SIG-M5 treated with dmso at 0.1 percent for 504 hours (cell line): ENCODE measurements around the gene NDUFAB1.
"Not testable (repeated sequence)": the region's sequence is repeated elsewhere in the genome, so short reads cannot be mapped to it uniquely, and the experiment has no call there.

Source experiments
- DNase-seq: peaks from one replicate; lab custom pipeline; 2025; ENCODE audit not compliant: unreplicated experiment; lab: John Stamatoyannopoulos, UW

NDUFAB1 gene

GRCh38 chr16:23595951-23596720 is at the start of gene NDUFAB1:
TSS of gene NDUFAB1 (minus strand) at chr16:23596316. CDS start at chr16:23596290, 26 bp downstream.
- peak; percentile 81 for DNase-seq

DNA sequence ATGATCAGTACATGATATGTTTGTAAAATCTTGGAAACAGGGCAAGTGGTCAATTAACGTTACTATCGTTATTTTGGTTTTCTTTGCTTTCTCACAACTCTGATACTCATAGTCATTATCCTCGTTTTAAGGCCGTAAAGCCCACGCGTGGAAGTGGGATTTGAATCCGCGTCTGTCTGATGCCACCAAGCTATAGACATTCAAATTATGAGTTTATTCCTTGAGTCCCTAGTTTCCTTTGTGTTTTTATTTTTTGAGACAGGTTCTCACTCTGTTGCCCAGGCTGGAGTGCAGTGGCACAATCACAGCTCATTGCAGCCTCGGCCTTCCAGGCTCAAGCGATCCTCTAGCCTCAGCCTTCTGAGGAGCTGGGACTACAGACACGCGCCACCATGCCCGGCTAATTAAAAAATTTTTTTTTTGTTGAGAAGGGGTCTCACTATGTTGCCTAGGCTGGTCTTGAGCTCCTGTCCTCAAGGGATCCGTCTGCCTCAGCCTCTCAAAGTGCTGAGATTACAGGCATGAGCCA is 46.2 kb upstream of the NDUFAB1 start:
- DNase-seq = no peak

- peak; percentile 92 for DNase-seq
These were observed 45.0 kb upstream of the NDUFAB1 start, which contains the start of the genes DCTN5 and PALB2 for GRCh38 chr16:23640931-23641765. TSS of gene DCTN5 (plus strand) at chr16:23641466. CDS start at chr16:23641543, 77 bp downstream. TSS of gene PALB2 (minus strand) at chr16:23641310. CDS start at chr16:23641157, 153 bp downstream.

DNA sequence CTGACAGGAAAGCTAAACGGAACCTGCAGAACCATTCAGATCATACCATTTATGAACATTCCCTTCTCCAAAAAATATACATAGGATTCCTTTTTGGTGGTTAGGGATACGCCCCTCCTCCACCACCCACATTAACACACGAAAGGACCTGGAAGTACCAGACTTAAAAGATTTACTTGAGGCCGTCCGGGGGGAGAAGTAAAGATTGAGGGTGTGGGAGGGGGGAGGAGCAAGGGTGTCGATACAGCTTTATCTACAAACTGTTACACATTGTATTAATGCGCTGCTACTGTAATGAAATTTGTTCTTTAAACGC is 44.5 kb upstream of the NDUFAB1 start:
- no peak for DNase-seq

DNA sequence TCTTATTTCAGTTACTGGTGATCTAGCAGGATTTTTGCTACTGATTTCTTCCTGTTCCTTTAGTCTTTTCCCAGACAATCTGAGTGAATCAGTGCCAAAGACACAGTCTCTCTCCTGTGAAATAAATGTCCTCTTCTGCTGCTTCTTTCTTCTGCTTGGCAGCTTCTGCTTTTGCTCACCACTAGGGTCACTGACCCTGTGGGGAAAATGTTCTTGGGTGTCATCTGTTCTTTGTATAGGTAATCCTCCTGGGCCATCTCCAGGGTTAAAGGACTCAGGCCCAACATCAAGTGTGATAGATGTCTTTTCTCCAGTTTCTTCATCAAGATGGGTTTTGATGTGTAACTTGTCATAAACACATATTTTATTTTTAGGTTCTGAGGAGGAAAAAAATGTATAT is 39.8 kb upstream of the NDUFAB1 start:
- DNase-seq = no peak

- DNase-seq = no peak
These were observed 38.4 kb upstream of the NDUFAB1 start for GRCh38 chr16:23634461-23635036.

DNA sequence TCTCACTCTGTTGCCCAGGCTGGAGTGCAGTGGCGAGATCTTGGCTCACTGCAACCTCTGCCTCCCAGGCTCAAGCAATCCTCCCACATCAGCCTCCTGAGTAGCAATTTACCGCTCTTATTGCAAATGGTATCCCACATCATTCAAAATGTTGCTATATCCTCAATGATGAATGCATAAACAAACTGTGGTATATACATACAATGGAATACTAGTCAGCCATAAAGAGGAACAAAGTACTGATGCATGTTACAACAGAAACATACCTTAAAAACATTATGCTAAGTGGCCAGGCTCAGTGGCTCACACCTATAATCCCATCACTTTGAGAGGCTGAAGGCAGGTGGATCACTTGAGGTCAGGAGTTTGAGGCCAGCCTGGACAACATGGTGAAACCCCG is 35.8 kb upstream of the NDUFAB1 start:
- DNase-seq = not testable (repeated sequence)

GRCh38 chr16:23629516-23629915 is 33.4 kb upstream of the NDUFAB1 start:
- no peak for DNase-seq

DNA sequence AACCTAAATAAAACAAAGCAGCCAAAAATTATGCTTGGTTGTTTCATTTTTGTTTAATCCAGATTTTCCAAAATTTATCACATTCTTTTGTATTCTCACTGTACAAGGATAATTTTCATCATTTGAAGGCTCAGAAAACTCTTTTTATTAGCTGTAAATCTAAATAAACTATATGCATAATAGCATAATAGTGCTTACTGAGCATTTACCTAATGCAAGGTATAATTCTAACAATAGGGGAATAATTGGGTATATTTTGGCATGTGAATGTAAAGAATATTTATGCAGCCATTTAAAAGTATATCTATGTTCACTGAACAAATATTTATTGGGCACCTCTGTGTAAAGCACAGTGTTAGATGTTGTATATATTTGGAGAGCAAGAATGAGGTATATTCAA is 28.0 kb upstream of the NDUFAB1 start:
- no peak for DNase-seq

DNA sequence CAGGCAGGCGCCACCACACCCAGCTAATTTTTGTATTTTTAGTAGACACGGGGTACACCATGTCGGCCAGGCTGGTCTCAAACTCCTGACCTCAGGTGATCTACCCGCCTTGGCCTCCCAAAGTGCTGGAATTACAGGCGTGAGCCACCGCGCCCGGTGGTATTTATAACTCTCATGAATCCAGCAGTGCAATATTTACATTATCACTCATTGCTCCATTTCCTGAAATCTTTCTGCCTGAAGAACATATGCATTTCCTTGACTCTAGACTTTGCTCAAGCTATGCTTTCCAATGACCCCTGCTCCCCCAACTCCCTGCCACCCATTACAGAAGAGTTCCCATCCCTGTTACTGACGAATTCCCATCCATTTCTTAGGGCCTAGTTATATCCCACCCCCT is 19.7 kb upstream of the NDUFAB1 start:
- DNase-seq = no peak

DNA sequence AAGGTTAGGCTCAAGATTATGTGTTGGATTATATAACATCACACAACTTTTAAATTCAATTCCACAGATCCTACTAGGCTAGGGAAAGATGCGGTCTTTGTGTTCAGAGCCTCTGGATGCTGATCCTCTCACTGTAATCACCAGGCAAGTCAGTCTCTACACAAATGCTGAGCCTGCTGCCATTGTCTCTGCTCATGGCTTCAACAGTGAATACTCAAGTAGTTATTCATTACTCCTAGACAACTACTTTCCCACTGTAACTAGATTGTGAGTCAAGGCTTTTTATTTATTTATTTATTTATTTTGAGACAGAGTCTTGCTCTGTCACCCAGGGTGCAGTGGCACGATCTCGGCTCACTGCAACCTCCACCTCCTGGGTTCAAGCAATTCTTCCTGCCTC is 15.8 kb upstream of the NDUFAB1 start:
- DNase-seq = no peak

- DNase-seq = not testable (repeated sequence)
These were observed 14.8 kb upstream of the NDUFAB1 start for GRCh38 chr16:23610905-23611304.

GRCh38 chr16:23609929-23610328 is 13.8 kb upstream of the NDUFAB1 start:
- DNase-seq = no peak

- DNase-seq = no peak
These were observed 12.1 kb upstream of the NDUFAB1 start for GRCh38 chr16:23608194-23608593.

DNA sequence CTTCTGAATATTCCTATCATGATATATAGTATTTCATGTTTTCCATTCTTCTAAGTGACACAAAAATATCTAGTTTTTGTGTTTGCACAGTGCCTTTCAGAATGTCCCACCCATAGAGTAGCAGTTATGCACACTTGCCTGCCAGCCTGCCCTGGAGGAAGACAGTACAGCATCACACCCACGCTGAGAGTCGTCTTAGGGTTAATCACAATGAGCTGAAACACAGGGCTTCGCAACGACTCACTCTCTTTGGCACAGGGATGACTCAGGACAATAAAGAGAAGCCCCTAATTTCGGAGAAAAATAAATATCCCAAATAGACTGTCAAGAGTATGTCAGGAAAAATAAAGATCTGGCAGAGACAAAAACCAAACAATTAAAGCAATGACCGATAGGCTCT is 11.6 kb upstream of the NDUFAB1 start:
- DNase-seq = no peak

DNA sequence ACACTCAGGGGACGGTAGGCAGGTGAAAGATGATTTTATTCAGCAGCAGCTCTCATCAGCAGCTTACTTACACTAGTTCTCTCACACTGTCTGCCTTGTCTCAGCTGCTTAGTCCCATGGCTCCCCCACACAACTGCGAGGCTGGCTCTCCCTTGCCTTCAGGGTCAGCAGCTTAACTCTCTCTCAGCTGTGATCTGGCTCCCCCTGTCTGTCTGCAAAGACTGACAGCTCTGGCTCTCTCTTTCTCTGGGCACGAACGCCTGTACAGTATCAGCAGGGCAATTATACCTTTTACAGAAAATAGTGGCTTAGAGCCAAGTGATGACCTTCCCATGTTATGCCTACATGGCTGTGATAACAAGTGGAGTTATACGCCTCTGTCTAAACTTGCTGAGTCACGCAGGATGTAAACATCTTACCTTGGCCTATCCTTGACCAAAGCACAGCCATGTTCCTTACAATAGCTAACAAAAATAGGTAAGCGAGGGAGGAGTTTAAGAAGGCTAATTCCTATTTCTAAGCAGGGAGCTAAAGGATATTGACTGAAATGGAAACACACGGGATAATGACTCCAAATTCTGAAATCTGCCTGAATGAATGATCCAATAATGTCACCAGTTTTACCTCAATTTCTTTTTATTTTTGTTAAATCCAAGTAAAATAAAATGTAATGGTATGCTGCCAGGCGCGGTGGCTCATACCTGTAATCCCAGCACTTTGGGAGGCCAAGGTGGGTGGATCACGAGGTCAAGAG is 1.1 kb upstream of the NDUFAB1 start:
- peak; percentile 36 for DNase-seq

GRCh38 chr16:23595246-23595950 is 718 bp downstream of the NDUFAB1 start:
- DNase-seq = no peak

DNA sequence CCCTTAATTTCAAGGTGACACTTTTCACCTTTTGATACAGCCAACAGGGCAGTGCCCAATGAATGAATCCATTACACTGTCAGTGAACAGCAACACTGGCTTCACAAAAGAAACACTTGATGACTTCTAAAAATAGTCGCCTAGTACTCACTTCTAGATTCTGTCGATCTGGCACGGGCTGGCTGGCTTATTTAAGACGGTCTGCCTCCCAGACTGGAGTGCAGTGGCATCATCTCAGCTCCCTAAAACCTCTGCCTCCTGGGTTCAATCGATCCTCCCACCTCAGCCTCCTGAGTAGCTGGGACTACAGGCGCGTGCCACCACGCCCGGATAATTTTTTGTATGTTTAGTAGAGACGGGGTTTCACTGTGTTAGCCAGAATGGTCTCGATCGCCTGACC is 1.9 kb downstream of the NDUFAB1 start:
- DNase-seq = no peak

DNA sequence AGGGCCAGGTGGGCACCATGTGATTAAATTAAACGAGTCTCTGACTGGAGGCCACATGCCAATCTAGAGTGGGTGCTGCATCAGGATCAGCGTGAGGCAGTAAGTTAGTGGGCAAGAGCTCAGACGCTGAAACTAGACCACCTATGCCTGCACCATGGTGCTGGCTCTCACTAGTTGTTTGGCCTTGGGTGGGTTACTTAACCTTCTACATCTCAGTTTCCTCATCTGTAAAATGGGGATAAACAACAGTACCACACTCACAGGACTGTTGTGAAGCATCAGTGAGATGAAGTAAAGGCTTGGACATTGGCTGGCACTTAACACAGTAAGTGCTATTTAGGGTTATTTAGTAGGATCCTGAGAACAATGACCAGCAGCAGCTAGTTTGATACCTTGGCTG is 5.9 kb downstream of the NDUFAB1 start:
- DNase-seq = no peak

- DNase-seq = no peak
These were observed 8.4 kb downstream of the NDUFAB1 start for GRCh38 chr16:23587726-23588125.
